GM23338 (cell line): ENCODE data around the gene CCDC71L. TPM values are rescaled to one million over a fixed set of nuclear protein-coding genes. Genes with fewer than 3 reads are reported as not detected.

ENCODE experiments used
- ATAC-seq: fragments of 200-7000 bp; cut with Tn5 transposase; 3 replicates; pipeline ENCODE4 v1.9.1; 2020
- DNase-seq: peaks from one replicate; pipeline ENCODE4 v3.0.0-alpha.2; 2015; ENCODE audit warnings: low spot score
- H2AFZ ChIP-seq: fragments of 200-600 bp; sonication (generic); 2 replicates; pipeline ENCODE4 v1.8.0; 2016; ENCODE audit warnings: antibody characterized with exemption, mild to moderate bottlenecking, moderate library complexity
- H3F3A ChIP-seq: fragments of 200-600 bp; sonication (generic); replicated peaks from 2 replicates; pipeline ENCODE4 v1.8.0; 2017; ENCODE audit warnings: antibody characterized with exemption, mixed run types, low read depth
- H3K27ac ChIP-seq: fragments of 200-600 bp; sonication (generic); 2 replicates; pipeline ENCODE4 v1.6.1; 2016; ENCODE audit warnings: low read depth
- H3K27me3 ChIP-seq: fragments of 200-600 bp; sonication (generic); 2 replicates; pipeline ENCODE4 v1.8.0; 2016; ENCODE audit warnings: mild to moderate bottlenecking, mixed run types, moderate library complexity; ENCODE audit not compliant: insufficient read depth
- H3K36me3 ChIP-seq: fragments of 200-600 bp; sonication (generic); 2 replicates; pipeline ENCODE4 v1.8.0; 2016; ENCODE audit warnings: mild to moderate bottlenecking; ENCODE audit not compliant: insufficient read depth
- H3K4me1 ChIP-seq: fragments of 200-600 bp; sonication (generic); 2 replicates; pipeline ENCODE4 v1.8.0; 2016; ENCODE audit warnings: mild to moderate bottlenecking, moderate library complexity; ENCODE audit not compliant: insufficient read depth
- H3K4me2 ChIP-seq: fragments of 200-600 bp; sonication (generic); 2 replicates; pipeline ENCODE4 v1.7.1; 2017; ENCODE audit warnings: mixed run types
- H3K4me3 ChIP-seq: fragments of 200-600 bp; sonication (generic); 2 replicates; pipeline ENCODE4 v1.6.1; 2016; ENCODE audit warnings: mixed run types
- H3K79me2 ChIP-seq: fragments of 200-600 bp; sonication (generic); replicated peaks from 2 replicates; pipeline ENCODE4 v1.8.0; 2017; ENCODE audit warnings: mild to moderate bottlenecking; ENCODE audit not compliant: insufficient read depth
- H3K9me2 ChIP-seq: fragments of 200-600 bp; sonication (generic); 2 replicates; pipeline ENCODE4 v1.8.0; 2017; ENCODE audit not compliant: insufficient read depth
- H4K20me1 ChIP-seq: fragments of 200-600 bp; sonication (generic); replicated peaks from 2 replicates; pipeline ENCODE4 v1.8.0; 2017; ENCODE audit warnings: mild to moderate bottlenecking; ENCODE audit not compliant: insufficient read depth
- H3K27ac Mint-ChIP-seq: 2 replicates; pipeline ENCODE4 v1.8.0; 2020; ENCODE audit warnings: inconsistent platforms, mild to moderate bottlenecking, moderate library complexity, mixed read lengths
- H3K27me3 Mint-ChIP-seq: 3 replicates; pipeline ENCODE4 v1.8.0; 2022; ENCODE audit warnings: low read depth, mild to moderate bottlenecking, moderate library complexity, mixed read lengths, inconsistent platforms; ENCODE audit not compliant: insufficient read depth, poor library complexity
- H3K36me3 Mint-ChIP-seq: 3 replicates; pipeline ENCODE4 v1.8.0; 2021; ENCODE audit warnings: low read depth, mild to moderate bottlenecking, inconsistent platforms, moderate library complexity, mixed read lengths
- H3K4me1 Mint-ChIP-seq: 3 replicates; pipeline ENCODE4 v1.8.0; 2020; ENCODE audit warnings: mild to moderate bottlenecking, inconsistent platforms, mixed read lengths
- H3K4me3 Mint-ChIP-seq: 3 replicates; pipeline ENCODE4 v1.8.0; 2021; ENCODE audit warnings: moderate library complexity, mild to moderate bottlenecking, inconsistent platforms, mixed read lengths
- H3K9me3 Mint-ChIP-seq: 3 replicates; pipeline ENCODE4 v1.8.0; 2020; ENCODE audit warnings: moderate library complexity, mild to moderate bottlenecking, inconsistent platforms, mixed read lengths
- EZH2 ChIP-seq: fragments of 200-600 bp; sonication (generic); IDR thresholded peaks from one replicate; pipeline ENCODE4 v1.8.0; 2017; ENCODE audit warnings: antibody characterized with exemption, mild to moderate bottlenecking, low read depth; ENCODE audit not compliant: unreplicated experiment
- EZH2phosphoT487 ChIP-seq: fragments of 200-600 bp; sonication (generic); IDR thresholded peaks from one replicate; pipeline ENCODE4 v1.8.1; 2018; ENCODE audit warnings: antibody characterized with exemption; ENCODE audit not compliant: unreplicated experiment
- NANOG ChIP-seq: IDR thresholded peaks from 2 replicates; pipeline ENCODE4 v1.6.1; 2016; ENCODE audit warnings: antibody characterized with exemption, borderline replicate concordance
- ZNF114 ChIP-seq: fragments of 250-450 bp; sonication (Bioruptor Pico); IDR thresholded peaks from 2 replicates; pipeline ENCODE4 v1.5.0; 2020; ENCODE audit warnings: mild to moderate bottlenecking, moderate library complexity
- ZNF462 ChIP-seq: fragments of 250-450 bp; sonication (Bioruptor Pico); IDR thresholded peaks from 2 replicates; pipeline ENCODE4 v1.5.0; 2020; ENCODE audit warnings: mild to moderate bottlenecking, moderate library complexity
- polyA plus RNA-seq: library from polyadenylated mRNA; unstranded; fragments of >200 nt; fragmentation: Nextera tagmentation; extraction: Ambion mirVana; gene quantifications from 2 replicates; pipeline ENCODE4 v1.2.1, GENCODE V29; 2016
- total RNA-seq: library from RNA; depleted of rRNA; stranded (reverse); fragments of >200 nt; shearing (Covaris generic); gene quantifications from 2 replicates; pipeline ENCODE4 v1.2.3, GENCODE V29; 2014
- TF ChIP-seq, protein P1 (sequence below): IDR thresholded peaks from one replicate; pipeline ENCODE4 v1.6.1; 2018; ENCODE audit warnings: antibody characterized with exemption; ENCODE audit not compliant: unreplicated experiment

The CCDC71L gene
- total and polyA plus RNA-seq, 2 experiments from 2014 or later = 8.4 to 32.3 TPM

DNA sequence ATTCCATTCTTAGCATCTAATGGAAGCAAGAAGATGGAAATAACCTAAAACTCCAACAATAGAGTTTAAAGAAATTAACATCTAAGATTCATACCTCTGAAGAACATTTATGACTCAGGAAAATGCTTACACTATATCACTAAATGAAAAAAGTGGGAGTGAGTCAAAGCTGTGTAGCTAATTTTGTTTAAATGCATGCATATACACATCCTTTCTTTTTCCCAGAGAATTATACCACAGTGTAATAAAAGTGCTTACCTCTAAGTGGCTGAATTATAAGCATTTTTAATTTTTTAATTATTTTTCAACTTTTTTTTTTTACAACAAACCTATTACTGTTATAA, 44.3 kb downstream of the CCDC71L start:
- no peaks in the 10 kb centered on the region for H3K79me2 ChIP-seq
- H2AFZ ChIP-seq = peak overlapping the region; percentile 24; the same call in 1 of the 2 replicates
- H3K27me3 ChIP-seq = no peaks in the 10 kb centered on the region
- H3K4me2 ChIP-seq = no peak overlapping the region
- no peaks in the 10 kb centered on the region for H3K4me1 Mint-ChIP-seq
- no peak overlapping the region for H3K27ac ChIP-seq
- no peak for ATAC-seq
- H3K9me3 Mint-ChIP-seq = peaks cover 9% of the 10 kb centered on the region; the same call in 2 of the 3 replicates
- no peaks in the 10 kb centered on the region for H3K4me1 ChIP-seq
- H3K36me3 ChIP-seq = no peaks in the 10 kb centered on the region
- no peaks in the 10 kb centered on the region; the same call in 1 of the 2 replicates for H3K9me2 ChIP-seq
- H3K36me3 Mint-ChIP-seq = no peaks in the 10 kb centered on the region
- H3K27me3 Mint-ChIP-seq = no peaks in the 10 kb centered on the region
- DNase-seq = no peak
- H3K4me3 ChIP-seq = no peak overlapping the region
- no peaks in the 10 kb centered on the region for H3F3A ChIP-seq
- TF ChIP-seq ZNF114 (CRISPR knock-in tag) (no peak), EZH2 (no peak), ZNF462 (CRISPR knock-in tag) (no peak), NANOG (no peak), EZH2phosphoT487 (no peak)
- TF ChIP-seq, protein P1, sequence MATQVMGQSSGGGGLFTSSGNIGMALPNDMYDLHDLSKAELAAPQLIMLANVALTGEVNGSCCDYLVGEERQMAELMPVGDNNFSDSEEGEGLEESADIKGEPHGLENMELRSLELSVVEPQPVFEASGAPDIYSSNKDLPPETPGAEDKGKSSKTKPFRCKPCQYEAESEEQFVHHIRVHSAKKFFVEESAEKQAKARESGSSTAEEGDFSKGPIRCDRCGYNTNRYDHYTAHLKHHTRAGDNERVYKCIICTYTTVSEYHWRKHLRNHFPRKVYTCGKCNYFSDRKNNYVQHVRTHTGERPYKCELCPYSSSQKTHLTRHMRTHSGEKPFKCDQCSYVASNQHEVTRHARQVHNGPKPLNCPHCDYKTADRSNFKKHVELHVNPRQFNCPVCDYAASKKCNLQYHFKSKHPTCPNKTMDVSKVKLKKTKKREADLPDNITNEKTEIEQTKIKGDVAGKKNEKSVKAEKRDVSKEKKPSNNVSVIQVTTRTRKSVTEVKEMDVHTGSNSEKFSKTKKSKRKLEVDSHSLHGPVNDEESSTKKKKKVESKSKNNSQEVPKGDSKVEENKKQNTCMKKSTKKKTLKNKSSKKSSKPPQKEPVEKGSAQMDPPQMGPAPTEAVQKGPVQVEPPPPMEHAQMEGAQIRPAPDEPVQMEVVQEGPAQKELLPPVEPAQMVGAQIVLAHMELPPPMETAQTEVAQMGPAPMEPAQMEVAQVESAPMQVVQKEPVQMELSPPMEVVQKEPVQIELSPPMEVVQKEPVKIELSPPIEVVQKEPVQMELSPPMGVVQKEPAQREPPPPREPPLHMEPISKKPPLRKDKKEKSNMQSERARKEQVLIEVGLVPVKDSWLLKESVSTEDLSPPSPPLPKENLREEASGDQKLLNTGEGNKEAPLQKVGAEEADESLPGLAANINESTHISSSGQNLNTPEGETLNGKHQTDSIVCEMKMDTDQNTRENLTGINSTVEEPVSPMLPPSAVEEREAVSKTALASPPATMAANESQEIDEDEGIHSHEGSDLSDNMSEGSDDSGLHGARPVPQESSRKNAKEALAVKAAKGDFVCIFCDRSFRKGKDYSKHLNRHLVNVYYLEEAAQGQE = no peak
- H4K20me1 ChIP-seq = no peaks in the 10 kb centered on the region
- H3K4me3 Mint-ChIP-seq = no peak overlapping the region
- no peak overlapping the region for H3K27ac Mint-ChIP-seq
